T-helper 2 cell (primary cell): ENCODE results near the gene PCNA.
A peak's percentile ranks its signal among the peaks of the same experiment; 100 is the strongest.

Experiments used
- DNase-seq, 5 experiments: peaks; one replicate each; pipeline versions ENCODE4 v3.0.0 to v3.0.0-alpha.2; 2012 to 2022
- total RNA-seq, 2 donors: gene quantifications; one replicate each; lab custom pipeline; 2026; lab: John Stamatoyannopoulos, UW

Gene PCNA
- total RNA-seq, result 101 to 108 reads per million in 2 donors

DNA sequence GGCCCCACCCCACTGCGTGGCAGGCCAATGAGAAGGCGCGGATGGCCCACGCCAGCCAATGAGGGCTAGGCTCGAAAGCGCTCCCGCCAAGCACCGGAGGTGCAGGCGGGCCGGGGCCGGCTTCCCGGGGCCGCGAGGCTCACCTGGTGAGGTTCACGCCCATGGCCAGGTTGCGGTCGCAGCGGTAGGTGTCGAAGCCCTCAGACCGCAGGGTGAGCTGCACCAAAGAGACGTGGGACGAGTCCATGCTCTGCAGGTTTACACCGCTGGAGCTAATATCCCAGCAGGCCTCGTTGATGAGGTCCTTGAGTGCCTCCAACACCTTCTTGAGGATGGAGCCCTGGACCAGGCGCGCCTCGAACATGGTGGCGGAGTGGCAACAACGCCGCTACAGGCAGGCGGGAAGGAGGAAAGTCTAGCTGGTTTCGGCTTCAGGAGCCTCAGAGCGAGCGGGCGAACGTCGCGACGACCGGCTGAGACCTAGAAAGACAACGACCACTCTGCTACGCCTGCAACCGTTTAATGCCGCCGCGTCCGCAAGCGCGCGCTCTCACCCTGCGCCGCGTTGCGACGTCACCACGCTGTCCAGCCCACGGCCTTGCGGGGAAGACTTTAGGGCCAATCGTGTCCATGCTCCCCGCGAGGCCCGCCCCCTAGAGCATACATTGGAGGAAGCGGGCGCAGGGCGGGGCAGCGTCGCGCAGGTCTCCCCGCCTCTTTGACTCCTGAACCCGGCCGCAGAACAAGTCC is at the start of gene PCNA:
Gene PCNA (minus strand): TSS at position 524 of the 750 bp plus-strand sequence. CDS start 160 bp downstream, at position 364.
- peak; percentile 85 to 100 (median 93) for DNase-seq

DNA sequence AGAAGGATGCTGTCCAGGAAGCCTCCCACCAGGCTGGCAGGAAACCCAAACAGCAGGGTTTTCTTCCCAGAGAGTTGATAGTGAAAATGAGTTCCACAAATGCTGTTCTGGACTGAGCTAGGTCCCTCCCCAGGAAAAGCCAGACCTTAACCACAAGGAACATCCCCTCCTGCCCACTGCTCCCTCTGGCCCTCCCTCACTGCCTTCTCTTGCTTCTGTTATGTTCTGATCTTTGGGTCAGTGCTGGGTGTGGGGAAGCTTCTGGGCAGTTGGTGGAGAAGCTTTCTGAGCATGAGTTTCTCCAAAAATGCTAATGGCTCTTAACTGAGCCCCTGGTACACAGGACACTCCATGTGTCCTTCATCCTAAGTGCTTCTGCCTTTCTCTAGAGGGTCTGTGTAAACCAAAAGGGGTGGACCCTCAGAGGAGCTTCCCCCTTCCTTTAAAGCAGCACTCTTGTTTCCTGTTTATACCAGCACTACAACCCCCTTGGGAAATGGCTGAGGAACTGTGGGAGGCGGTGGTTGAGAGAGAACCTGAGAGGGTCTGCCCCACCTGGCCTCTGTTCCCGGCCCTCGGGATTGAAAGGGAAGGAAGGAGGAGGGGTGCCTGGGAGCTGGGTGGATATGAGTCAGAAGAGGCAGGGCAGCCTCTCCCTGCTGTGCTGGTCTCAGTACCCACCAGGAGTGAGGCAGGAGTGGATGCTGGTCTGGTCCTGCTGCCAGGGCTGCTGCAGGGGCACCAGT is 49.1 kb upstream of the PCNA start:
- no peak for DNase-seq

DNA sequence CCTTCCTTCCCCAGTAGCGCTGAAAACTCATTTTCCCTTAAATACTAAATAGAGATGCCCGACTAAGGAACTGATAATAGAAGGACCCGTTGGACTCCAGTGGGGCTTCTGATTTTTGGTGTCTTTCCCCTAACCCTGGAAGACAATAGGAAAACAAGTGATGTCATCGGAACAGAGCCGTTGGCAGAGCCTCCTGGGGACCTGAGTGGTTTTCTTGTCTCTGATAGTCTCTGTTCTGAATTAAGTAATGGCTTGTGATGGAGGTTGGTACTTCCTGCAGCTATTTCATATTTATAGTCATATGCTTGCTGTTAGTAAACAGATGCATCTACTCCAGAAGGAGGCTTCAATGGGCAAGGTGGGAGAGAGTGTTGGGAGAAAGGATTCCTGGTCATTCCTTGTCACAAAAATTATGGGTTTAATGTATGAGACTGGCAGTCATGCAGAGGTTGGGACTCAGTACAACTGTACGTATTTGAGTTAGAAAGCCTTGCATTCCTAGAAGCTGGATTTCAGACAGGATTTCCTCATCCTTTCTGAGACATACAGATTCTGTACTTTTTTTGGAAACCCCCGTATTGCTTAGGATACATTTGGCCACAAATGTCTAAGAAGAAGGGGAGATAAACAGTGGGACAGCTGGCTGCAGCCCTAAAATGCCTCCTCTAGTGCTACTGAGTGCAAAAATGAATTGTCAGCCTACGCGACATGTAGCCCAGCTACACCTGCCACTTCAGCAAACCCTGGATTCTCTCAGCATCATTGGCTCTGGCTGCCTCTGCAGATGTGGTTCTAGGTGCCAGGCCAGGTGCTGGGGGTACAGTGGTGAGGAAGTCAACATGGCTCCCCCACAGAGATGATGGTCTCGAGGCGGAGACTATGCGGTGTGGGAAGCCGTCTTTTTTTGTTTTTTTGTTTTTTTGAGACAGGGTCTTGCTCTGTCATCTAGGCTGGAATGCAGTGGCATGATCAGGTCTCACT is 45.2 kb upstream of the PCNA start:
- DNase-seq, result no peak

DNA sequence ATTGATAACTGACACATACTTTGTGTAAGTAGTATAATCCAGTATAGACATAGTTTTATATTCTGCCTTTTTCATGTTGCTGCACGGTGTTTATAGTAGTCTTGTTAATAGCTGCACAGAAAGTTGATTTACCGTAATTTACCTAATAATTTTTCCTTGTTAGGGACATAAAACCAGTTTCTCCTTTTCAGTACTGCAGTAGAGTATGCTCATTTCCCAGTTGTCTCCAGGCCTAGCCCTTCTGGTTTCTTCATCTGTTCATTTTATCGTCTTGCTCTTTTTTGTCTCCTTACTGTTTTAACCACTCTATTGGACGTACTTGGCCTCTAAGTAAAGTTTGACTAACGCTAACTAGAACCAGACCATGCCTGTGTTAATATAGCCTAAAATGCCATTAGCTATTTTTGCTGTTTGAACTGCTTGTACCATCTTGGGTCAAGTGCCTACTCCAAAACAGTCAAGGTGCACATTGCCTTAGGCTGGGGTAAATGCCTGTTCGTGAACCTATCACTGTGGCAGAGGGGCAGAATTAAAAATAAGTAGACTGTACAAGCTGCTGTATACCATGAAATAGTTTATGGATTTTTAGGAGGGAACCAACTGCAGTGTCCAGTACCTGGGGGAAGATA is 41.9 kb upstream of the PCNA start:
- no peak for DNase-seq

DNA sequence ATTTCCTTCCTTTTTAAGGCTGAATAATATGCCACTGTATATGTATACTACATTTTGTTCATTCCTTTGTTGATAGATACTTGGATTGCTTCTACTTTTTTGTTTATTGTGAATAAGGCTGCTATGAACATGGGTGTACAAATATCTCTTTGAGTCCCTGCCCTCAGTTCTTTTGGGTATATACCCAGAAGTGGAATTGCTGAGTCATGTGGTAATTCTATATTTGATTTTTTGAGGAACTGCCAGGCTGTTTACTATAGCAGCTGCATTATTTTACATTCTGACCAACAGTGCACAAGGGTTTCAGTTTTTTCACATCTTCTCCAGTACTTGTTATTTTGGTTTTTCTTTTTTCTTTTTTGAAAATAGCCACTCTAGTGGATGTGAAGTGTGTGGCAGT is 41.1 kb upstream of the PCNA start:
- no peak for DNase-seq

DNA sequence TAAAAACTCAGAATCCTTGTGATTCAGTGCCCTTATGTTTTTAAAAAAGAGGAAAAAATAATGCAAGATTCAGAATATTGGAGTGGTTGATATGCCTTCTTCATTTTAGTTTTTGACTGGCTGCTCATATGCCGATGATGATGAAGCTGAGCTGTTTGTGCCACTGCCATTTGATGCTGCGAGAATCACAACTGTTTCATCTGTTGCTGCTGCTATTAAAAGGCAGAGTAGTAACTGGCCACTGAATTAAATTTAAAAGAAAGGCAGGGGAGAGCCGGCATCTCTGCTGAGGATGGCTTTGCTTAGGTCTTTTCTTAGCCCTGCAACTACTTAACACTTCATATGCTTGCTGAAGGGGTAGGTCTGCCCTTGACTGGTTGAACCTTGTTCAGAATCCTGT is 40.2 kb upstream of the PCNA start:
- DNase-seq, result no peak

DNA sequence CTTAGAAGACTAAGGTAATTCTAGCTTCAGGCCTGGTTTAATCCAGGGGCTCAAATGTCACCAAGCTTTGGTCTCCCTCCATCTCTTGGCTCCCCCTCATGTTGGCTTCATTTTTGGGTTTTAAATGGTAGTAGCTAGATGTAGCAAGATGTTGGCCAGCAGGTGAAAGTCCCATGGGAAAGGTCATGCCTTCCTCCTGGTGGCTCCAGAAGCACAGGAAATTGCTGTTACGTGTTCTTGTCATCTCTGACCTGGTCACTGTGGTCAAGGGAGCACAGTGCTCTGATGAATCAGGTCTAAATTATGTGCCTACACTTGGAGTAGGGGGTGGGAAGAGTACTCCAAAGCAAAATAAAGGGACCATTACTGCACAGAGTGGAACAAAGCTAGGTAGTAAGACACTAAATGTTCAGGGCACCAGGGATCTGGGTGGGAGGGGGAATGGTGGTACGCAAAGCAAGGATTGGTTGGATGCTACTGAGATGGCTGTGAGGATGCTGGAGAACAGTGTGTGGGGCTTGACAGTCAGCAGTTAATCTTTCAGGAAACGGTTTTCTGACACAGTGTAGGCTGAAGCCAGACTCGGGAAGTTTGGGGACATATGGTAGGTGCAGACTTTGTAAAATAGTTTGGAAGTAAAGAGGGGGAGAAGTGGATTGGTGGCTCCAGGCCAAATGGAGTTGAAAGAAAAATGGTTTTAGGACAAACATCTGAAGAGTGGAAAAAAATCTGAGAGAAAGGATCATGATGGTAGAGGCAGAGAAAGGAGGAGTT is 37.1 kb upstream of the PCNA start:
- no peak for DNase-seq

DNA sequence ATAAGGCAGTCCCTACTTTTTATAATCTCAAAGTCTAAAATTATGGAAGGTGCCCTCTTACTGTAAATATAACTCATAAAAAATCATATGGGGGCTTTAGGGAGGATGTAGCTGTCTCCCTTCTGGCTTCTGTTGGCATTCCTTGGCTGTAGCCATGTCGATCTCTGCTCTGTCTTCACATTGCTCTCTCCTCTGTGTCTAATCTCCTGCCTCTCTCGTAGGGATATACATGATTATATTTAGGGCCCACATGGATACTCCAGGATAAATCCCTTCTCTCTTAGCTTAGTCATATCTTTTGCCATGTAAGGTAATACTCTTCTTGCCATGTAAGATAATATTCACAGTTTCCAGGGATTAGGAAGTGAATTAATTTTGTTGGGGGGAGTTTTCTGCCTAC is 35.6 kb upstream of the PCNA start:
- DNase-seq, result no peak

DNA sequence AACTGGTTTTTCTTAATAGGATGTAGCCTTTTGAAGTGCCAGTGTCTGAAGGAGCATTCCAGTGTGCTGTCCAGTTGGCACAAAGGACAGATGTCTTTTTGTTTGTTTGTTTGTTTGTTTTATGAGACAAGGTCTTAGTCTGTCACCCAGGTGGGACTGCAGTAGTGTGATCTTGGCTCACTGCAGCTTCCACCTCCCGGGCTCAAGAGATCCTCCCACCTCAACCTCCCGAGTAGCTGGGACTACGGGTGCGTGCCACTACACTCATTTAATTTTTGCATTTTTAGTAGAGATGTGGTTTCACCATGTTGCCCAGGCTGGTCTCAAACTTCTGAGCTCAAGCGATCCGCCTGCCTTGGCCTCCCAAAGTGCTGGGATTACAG is 34.8 kb upstream of the PCNA start:
- DNase-seq, result no peak

DNA sequence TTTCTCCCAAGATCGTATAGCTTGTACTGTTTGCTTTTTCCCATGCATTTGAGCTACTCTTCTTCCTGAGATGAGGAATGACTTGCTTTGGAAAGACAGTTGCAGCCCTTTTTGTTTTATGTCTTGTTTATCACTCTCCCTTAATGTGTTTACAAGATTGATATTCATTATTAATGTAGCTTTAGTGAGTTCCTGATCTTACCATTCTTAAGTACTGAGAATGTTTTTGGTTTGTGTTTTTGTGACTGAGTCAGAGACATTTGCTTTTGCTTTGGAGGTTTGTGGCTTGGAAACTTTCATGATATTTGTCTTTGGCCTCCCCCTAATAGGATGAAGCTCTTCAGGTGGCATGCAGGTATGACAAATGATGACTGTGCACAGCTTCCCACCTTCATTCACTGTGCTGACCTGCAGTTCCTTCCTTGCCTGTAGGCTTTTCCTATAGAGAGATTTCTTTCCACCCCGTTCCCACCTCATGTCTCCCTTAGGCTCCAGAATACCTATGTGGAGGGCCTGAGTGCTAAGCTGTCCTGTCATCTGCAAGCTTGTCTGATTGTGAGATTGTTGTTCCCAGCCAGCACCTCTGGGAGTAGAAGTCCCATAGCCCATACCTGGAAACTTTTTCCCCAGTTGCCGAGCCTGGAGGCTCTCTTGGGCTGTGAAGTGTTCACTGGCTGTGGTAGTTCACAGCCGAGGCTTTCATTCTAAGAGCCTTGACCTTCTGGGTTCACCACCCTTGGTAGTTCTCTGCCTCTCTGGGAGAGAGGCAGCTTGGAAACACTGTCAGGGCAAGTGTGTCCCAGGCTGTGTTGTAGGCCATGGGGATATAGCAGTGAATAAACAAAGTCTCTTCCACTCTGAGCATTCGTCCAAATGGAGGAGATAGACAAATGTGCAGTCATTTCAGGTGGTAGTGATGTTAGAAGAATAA is 34.1 kb upstream of the PCNA start:
- DNase-seq, result peak in 1 of 5 experiments; percentile 6

DNA sequence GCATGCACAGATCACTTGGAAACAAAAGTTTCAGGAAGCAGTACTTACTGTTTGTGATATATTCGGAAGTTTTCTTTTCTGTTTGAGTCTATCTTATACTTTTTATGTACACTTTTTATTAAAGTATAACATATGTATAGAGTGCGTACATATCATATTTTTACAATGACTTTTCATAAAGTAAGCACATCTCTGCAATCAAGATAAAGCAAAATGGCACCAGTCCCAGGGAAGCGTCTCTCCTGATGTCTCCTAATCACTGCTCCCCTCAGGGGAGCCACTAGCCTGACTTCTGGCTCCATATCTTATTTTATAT is 33.4 kb upstream of the PCNA start:
- no peak for DNase-seq

DNA sequence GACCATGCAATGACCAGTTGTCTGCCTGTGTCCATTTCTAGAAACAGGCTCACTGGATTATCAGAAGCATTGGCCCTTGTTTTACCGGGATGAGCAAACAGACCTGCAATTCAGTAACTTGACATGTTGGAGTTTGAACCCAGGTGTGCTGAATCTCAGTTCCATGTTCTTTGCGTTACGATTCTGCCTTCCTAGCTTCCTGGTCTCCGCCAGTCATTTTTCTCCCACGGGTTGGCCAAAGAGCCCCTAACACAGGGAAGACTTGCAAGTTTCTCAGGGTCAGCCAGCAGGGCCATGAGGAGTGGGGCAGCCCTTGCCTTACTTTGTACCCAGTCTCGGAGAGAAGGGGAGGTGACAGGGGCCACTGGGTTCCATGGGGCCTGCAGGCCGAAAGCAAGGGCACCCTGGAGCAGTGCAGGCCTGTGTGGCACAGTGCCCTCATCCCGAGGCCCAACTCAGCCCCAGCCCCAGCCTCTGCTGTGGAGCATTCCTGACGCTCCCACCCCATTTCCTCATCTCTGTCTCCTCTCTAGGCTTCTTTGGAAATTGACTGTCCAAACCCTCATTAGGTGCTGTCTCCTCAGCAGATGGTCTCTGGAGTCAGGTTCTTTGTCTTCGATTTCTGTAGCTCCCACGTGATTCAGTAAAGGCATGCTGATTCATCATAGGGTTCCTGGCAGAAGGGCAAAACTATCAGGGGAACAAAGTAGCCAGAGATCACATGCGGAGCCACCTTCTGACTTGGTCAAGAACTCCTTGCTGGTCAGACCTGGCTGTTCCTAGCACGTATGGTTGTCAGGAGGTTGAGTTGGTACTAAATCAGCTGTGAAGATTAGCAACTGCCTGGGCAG is 30.7 kb upstream of the PCNA start:
- no peak for DNase-seq

DNA sequence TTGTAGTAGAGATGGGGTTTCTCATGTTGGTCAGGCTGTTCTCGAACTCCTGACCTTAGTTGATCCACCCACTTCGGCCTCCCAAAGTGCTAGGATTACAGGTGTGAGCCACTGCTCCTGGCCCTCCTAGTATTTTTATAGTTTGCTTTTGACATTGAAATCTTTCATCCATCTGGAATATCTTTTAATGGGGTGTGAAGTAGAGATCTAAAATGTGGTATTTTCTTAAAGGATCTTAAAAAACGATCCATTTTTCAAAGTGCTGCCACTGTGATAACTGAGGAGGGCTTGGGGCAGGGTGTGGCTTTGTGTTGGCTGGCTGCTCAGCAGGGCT is 30.1 kb upstream of the PCNA start:
- DNase-seq, result no peak

DNA sequence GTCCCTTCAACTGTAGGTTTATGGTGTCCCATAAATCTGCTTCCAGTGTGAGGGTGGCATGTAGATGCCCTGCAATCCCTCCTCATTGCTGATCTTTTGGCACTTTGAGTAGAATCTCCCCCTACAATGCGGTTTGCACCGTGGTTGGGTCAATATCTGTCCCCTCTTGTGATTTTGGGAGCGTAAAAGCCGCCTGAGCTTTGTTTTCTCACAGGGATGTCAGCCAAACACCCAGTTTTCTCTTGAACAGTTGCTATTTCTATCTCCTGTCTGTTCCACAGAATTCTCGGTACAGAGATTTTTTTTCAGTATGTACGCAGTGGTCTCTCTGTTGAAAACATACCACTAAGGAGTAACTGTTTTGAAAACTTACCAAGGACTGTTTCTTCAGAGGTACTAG is 28.8 kb upstream of the PCNA start:
- DNase-seq, result no peak

DNA sequence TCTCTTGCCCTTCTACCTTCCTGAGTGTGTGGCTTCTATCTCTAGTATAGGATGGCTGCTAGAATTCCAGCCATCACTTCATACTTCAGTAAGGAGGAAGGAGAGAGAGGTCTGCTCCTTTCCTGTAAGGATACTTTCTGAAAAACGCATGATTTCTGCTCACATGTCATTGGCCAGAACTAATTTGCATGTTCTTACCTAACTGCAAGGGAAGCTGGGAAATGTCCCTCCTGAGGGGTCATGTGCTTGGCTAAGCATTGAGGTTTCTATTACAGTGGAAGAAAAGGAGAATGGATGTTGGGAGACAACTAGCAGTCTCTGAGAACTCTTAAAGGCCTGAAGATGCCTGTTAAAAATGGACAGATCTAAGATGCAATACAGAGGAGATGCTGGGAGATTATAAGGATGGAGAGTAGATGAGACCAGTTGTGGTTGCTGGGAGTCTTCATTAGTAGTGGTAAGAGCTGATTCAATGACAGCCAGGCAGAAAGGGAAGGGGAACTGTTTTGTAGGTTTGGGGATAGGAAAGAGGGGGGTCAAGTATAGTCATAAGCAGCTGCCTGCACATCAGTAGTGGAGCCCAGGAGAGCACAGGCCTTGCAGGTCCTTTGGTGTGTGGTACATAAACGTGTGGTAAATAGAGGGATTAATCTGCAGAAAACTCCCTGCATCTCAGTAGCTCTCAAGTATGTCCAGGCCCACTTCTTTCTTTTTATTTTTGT is 27.3 kb upstream of the PCNA start:
- DNase-seq, result no peak

DNA sequence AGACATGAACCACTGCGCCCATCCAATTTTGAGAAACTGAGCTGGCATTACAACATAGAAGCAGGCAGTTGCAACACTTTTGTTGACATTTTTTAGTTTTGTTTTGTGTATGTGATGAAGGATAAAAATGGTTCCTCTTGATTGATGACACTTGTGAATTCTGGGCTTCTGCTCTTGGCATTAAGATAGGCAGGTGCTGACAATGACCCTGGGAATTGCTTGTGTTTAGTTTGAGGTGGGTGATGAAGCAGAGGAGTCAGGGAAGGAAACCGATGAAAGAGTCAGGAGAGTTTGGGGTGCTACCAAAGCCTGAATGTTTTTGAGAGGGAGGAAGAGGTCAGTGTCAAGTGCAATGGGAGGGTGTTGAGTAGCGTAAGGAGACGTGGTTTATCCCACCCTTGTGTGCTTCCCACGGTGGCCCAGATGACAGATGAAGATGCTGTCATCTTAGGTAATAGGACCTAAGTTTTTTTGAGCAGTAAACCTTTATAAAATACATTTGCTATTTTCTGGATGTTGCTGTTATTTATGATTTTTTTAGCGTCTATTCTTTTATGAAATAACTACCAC is 26.4 kb upstream of the PCNA start:
- DNase-seq, result no peak

DNA sequence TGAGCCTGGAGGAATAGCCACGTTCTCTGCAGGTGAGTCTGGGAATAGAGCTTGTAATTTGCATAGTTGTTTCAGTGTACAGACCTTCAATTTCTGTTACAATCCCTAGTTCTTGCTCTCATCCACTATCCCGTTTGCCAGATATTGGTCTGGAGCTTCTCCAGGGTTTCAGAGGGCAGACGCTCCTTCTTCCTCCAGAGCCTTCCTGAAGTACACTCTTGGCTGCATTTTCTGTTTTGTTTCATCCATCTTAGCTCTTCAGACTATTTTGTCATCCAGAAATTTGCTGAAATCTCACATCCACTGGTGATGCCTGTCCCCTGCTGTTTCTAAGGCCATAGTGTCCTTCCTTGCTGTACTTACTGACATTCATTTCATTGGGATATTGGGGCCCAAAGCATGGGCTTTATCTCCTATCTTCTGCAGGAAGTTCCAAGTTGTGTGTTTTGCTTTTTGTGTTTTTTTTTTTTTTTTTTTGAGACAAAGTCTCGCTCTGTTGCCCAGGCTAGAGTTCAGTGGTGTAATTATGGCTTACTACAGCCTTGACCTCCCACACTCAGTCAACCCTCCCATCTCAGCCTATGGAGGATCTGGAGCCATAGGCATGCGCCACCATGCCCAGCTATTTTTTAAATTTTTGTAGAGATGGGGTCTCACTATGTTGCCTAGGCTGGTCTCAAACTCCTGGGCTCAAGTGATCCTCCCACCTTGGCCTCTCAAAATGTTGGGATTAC is 25.8 kb upstream of the PCNA start:
- no peak for DNase-seq

DNA sequence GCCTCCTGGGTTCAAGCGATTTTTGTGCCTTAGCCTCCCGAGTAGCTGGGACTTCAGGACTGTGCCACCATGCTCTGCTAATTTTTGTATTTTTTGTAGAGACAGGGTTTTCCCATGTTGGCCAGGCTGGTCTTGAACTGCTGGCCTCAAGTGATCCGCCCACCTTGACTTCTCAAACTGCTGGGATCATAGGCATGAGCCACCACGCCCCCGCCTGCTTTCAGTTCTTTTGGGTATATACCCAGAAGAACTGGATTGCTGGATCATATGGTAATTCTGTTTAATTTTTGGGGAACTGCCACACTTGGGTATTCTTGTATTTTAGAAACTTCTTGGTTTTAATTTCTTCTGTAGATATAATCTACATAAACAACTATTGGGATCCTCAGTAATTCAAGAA is 24.1 kb upstream of the PCNA start:
- no peak for DNase-seq
